K562 (cell line): ENCODE measurements around the gene CCNI. TPM values are rescaled to one million over a fixed set of nuclear protein-coding genes. Genes with fewer than 3 reads are reported as not detected.
A peak's percentile ranks its signal among the peaks of the same experiment; 100 is the strongest.

ENCODE experiments used
- ARID2 ChIP-seq: fragments of 450-650 bp; IDR thresholded peaks from 2 replicates; pipeline ENCODE4 v1.6.1; 2017; ENCODE audit warnings: antibody characterized with exemption, mild to moderate bottlenecking
- CEBPG ChIP-seq, 3 experiments: fragments of 200-800 bp in 1 of 3; sonication (Bioruptor generic) in 1 of 3; sonication (generic) in 1 of 3; formaldehyde crosslinking in 1 of 3; IDR thresholded peaks in 2 of 3; conservative IDR thresholded peaks in 1 of 3; 2 replicates each; pipeline versions ENCODE4 v1.6.1 to v1.8.0; 2016 to 2022; ENCODE audit warnings: missing compliant biosample characterization in 2 of 3, missing genetic modification characterization in 2 of 3, mild to moderate bottlenecking in 1 of 3, missing genetic modification reagents in 1 of 3
- SMAD3 ChIP-seq: fragments of 450-650 bp; formaldehyde crosslinking; conservative IDR thresholded peaks from 2 replicates; pipeline ENCODE4 v1.4.0; 2020; ENCODE audit warnings: mild to moderate bottlenecking
- SMC3 ChIP-seq: conservative IDR thresholded peaks from 2 replicates; pipeline ENCODE4 v1.6.1; 2011; ENCODE audit warnings: low read depth, low read length, improper control_type of control experiment; ENCODE audit not compliant: insufficient read depth
- ZNF224 ChIP-seq: sonication (generic); formaldehyde crosslinking; IDR thresholded peaks from 2 replicates; pipeline ENCODE4 v1.8.0; 2022; ENCODE audit warnings: mild to moderate bottlenecking, missing genetic modification reagents
- polyA plus RNA-seq, 8 experiments: library from polyadenylated mRNA; depleted of rRNA in 4 of 8; stranded (reverse) in 5 of 8; unstranded in 3 of 8; fragments of >200 nt; fragmentation: Nextera tagmentation in 2 of 8; fragmentation: Illumina TruSeq in 1 of 8; extraction: Ambion mirVana in 2 of 8; extraction: Trizol in 1 of 8; gene quantifications; 2 replicates each; pipeline versions ENCODE4 v1.2.1 to v1.2.3, GENCODE V29; 2011 to 2014; ENCODE audit warnings: inconsistent platforms in 1 of 8, missing spikeins in 1 of 8
- total RNA-seq, 7 experiments: library from RNA; depleted of rRNA in 6 of 7; stranded (reverse); fragments of >200 nt in 6 of 7; fragmentation: Illumina TruSeq in 2 of 7; extraction: Trizol in 2 of 7; gene quantifications; 2 replicates each; pipeline versions ENCODE4 v1.2.1 to v1.2.3, GENCODE V29; 2011 to 2021; ENCODE audit warnings: low replicate concordance in 1 of 7
- TF ChIP-seq, protein P1 (sequence below), 3 experiments: fragments of 200-800 bp in 1 of 3; sonication (Bioruptor generic) in 1 of 3; sonication (generic) in 1 of 3; formaldehyde crosslinking in 1 of 3; IDR thresholded peaks; 2 replicates each; pipeline versions ENCODE4 v1.6.1 to v1.8.0; 2016 to 2022; ENCODE audit warnings: mild to moderate bottlenecking in 2 of 3, missing compliant biosample characterization in 2 of 3, missing genetic modification characterization in 2 of 3, missing genetic modification reagents in 1 of 3
- TF ChIP-seq, protein P2 (sequence below): fragments of 450-650 bp; formaldehyde crosslinking; IDR thresholded peaks from 2 replicates; pipeline ENCODE4 v1.4.0; 2020; ENCODE audit warnings: mild to moderate bottlenecking, moderate library complexity
- TF ChIP-seq, protein P3 (sequence below): fragments of 250-450 bp; sonication (Bioruptor Pico); IDR thresholded peaks from 2 replicates; pipeline ENCODE4 v1.4.0; 2020; ENCODE audit warnings: borderline replicate concordance
- TF ChIP-seq, protein P4 (sequence below): IDR thresholded peaks from 2 replicates; pipeline ENCODE4 v1.6.1; 2011; ENCODE audit warnings: borderline replicate concordance, low read depth, mild to moderate bottlenecking, moderate library complexity, low read length; ENCODE audit not compliant: insufficient read depth, poor library complexity, severe bottlenecking
- TF ChIP-seq, protein P5 (sequence below), 2 experiments: fragments of 450-650 bp in 1 of 2; sonication (generic) in 1 of 2; formaldehyde crosslinking in 1 of 2; IDR thresholded peaks in 1 of 2; conservative IDR thresholded peaks in 1 of 2; 2 replicates each; pipeline versions ENCODE4 v1.6.1 to v1.8.1; 2016 to 2023; ENCODE audit warnings: mild to moderate bottlenecking in 2 of 2, moderate library complexity in 2 of 2, inconsistent platforms in 1 of 2, missing genetic modification reagents in 1 of 2

Gene CCNI
- total and polyA plus RNA-seq, 9 of the 15 experiments (the other 6 are each of a cell fraction or from before 2014, with no cell fraction given) = 43.3 to 159 (median 98.5) TPM

DNA sequence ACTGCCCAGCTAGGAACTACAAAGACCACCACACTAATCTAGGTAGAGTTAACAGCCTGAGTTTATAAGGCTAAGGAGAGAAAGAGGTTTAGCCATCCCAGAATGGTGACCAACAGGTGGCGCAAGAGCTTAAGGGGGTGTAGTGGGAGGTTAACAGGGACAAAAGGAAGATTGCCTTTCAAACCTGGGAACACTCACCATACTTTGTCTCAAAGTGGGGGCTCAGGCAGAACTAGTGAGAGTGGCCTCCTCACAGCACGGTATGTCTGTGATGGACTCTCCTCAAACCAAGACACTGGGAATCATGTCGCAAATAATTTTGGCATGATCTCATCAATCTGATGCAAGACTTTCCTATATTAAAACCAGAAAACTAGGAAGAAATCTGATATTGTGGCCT is 23.4 kb downstream of the CCNI start (continued):
- TF ChIP-seq ARID2 (0 out of 2 replicates have a peak, but pooled peaks have one; percentile 23), CEBPG (CRISPR knock-in tag; IDR thresholded peaks at IDR 0.05) (peak; percentile 59), CEBPG (tag; conservative IDR thresholded peaks at IDR 0.05 in 1 of 2, IDR thresholded peaks at IDR 0.05 in 1 of 2) (peak in 1 of 2 experiments; percentile 49; a peak in 1 of 4 replicates), SMC3 (peak; percentile 64), SMAD3 (CRISPR knock-in tag) (no peak), ZNF224 (CRISPR knock-in tag) (no peak)
- TF ChIP-seq, protein P1, sequence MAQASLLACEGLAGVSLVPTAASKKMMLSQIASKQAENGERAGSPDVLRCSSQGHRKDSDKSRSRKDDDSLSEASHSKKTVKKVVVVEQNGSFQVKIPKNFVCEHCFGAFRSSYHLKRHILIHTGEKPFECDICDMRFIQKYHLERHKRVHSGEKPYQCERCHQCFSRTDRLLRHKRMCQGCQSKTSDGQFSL (CRISPR knock-in tag; IDR thresholded peaks at IDR 0.05) = peak; percentile 91
- TF ChIP-seq, protein P1 (tag; IDR thresholded peaks at IDR 0.05) = no peak
- TF ChIP-seq, protein P2, sequence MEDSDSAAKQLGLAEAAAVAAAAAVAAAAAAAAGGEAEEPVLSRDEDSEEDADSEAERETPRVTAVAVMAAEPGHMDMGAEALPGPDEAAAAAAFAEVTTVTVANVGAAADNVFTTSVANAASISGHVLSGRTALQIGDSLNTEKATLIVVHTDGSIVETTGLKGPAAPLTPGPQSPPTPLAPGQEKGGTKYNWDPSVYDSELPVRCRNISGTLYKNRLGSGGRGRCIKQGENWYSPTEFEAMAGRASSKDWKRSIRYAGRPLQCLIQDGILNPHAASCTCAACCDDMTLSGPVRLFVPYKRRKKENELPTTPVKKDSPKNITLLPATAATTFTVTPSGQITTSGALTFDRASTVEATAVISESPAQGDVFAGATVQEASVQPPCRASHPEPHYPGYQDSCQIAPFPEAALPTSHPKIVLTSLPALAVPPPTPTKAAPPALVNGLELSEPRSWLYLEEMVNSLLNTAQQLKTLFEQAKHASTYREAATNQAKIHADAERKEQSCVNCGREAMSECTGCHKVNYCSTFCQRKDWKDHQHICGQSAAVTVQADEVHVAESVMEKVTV (CRISPR knock-in tag) = 0 out of 2 replicates have a peak, but pooled peaks have one; percentile 39
- TF ChIP-seq, protein P3, sequence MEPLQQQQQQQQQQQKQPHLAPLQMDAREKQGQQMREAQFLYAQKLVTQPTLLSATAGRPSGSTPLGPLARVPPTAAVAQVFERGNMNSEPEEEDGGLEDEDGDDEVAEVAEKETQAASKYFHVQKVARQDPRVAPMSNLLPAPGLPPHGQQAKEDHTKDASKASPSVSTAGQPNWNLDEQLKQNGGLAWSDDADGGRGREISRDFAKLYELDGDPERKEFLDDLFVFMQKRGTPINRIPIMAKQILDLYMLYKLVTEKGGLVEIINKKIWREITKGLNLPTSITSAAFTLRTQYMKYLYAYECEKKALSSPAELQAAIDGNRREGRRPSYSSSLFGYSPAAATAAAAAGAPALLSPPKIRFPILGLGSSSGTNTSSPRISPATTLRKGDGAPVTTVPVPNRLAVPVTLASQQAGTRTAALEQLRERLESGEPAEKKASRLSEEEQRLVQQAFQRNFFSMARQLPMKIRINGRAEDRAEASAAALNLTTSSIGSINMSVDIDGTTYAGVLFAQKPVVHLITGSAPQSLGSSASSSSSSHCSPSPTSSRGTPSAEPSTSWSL (CRISPR knock-in tag) = no peak
- TF ChIP-seq, protein P4, sequence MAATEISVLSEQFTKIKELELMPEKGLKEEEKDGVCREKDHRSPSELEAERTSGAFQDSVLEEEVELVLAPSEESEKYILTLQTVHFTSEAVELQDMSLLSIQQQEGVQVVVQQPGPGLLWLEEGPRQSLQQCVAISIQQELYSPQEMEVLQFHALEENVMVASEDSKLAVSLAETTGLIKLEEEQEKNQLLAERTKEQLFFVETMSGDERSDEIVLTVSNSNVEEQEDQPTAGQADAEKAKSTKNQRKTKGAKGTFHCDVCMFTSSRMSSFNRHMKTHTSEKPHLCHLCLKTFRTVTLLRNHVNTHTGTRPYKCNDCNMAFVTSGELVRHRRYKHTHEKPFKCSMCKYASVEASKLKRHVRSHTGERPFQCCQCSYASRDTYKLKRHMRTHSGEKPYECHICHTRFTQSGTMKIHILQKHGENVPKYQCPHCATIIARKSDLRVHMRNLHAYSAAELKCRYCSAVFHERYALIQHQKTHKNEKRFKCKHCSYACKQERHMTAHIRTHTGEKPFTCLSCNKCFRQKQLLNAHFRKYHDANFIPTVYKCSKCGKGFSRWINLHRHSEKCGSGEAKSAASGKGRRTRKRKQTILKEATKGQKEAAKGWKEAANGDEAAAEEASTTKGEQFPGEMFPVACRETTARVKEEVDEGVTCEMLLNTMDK = peak; percentile 62
- TF ChIP-seq, protein P5, sequence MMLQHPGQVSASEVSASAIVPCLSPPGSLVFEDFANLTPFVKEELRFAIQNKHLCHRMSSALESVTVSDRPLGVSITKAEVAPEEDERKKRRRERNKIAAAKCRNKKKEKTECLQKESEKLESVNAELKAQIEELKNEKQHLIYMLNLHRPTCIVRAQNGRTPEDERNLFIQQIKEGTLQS (IDR thresholded peaks at IDR 0.05) = peak; percentile 53
- TF ChIP-seq, protein P5 (CRISPR knock-in tag; conservative IDR thresholded peaks at IDR 0.05) = no peak
- TF ChIP-seq, all 486 proteins: peak for 12
